ENCODE measurements around the gene VAT1L.

The VAT1L gene

GRCh38 chr16:77788181-77789084 lies at the start of gene VAT1L:
TSS of gene VAT1L (plus strand) at chr16:77788564. CDS start at chr16:77788683, 119 bp downstream.
- DNase-seq = no peak

- DNase-seq = no peak
Measured at GRCh38 chr16:77738706-77739558, 49.4 kb upstream of the VAT1L start.

DNA sequence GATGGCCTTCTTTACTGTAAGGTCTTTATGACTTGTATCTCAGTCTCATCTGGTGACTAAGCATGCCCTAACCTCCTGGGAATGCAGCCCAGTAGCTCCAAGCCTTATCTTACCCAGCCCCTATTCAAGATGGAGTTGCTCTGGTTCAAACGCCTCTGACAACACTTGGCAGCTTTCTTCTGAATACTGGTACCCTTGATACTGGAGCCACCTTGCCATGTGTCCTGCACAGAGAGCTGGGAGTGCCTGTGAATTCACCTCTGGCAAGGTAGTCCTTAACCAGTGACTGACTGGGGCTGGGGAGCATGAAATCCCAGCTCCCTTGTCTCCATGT lies 48.8 kb upstream of the VAT1L start:
- DNase-seq = no peak

DNA sequence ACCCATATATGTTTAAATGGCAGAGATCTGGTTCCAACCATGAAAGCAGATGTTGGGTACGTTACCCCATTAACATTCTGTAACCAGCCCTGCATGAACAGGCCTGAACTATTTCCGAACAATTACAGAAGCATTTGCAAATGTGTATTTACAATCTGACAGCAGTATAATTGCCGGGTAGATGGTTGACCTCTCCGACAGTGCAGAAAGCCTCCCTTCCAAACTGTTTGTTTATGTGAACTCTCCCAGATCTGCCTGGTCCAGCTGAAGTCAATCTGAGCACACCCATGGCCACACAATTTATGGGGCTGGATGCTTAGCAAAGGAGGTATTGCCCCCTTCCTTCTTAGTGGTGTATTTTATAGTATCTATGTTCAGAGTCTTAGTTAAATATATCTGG lies 44.2 kb upstream of the VAT1L start:
- DNase-seq = no peak

- DNase-seq = no peak
Measured at GRCh38 chr16:77745972-77746371, 42.4 kb upstream of the VAT1L start.

DNA sequence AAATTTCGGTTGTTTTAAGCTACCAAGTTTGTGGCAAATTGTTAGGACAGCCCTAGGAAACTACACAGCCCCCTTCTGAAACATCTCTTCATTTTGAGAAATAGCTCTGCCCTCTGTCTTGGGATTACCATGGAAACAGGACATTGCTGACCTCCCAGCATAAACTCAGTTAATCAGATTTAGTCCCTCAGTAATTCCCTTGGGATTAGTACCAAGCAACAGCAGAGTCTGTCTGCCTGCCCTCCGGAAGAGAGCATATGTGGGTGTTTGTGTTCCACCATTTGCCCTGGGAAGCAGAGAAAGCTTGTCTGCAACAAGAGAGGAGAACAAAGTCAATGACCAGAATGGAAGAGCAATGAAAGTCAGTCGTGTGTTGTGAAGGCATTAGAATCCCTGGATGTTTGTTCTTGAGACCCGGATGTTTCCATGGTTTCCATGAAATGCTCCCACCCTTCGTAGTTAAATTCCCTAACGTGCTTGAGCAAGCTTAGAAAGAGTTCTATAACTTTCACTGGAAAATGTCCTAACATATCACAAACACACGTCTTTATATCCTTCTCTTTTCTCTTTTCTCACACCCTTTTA lies 39.9 kb upstream of the VAT1L start:
- DNase-seq = no peak

DNA sequence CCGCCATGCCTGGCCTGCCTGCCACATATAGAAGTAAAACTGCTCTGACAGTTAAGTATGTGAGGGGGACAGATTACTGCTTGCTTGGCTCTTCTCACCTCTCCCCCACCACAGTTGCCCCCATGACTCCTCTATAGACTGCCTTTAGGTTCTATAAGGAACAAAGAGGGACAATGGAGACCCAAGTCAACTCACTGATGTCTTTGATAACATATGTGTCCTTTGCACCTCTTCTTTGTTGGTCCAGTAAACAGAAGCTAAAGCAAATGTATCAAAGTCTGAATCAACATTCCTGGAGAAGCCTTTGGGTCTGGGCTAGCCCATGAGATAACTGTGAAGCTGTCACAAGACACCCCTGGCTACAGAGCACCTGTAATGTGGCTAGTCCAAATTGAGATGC lies 38.9 kb upstream of the VAT1L start:
- DNase-seq = no peak

DNA sequence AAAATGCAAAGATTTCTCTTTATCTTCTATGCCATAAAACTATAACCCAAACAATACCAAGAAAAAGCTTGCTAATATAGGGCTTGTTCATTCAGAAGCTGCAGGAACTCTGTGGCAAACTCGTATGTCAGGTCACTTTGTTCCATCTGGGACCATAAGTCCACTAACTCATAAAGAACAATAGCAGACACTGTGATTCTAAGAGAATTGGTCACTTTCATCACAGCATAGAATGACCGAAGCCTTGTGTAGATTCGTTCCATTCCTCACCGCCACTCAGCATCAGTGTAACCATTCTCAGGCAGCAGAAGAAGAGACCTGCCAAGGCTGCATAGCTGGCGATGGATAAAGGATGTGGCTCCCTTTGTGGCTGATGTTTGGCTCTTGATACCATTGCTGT lies 30.3 kb upstream of the VAT1L start:
- DNase-seq = no peak

GRCh38 chr16:77758508-77758907 lies 29.9 kb upstream of the VAT1L start:
- DNase-seq = no peak

- no peak for DNase-seq
Measured at GRCh38 chr16:77759201-77759600, 29.2 kb upstream of the VAT1L start.

DNA sequence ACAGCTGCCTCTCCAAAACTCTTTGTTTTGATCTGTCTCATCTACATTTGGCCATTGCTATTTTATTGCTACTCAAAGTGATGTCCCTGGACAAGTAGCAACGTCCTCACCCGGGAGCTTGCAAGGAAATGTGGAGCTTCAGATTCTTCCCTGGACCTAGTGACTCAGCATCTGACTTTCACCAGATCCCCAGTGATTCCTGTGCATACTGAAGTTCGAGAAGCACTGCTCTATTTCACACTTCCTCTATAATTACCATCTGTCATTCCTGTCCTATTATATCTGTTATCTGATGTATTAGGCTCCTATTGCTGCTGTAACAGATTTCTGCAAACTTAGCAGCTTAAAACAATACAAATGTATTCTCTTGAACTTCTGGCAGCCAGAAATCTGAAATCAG lies 28.5 kb upstream of the VAT1L start:
- no peak for DNase-seq

DNA sequence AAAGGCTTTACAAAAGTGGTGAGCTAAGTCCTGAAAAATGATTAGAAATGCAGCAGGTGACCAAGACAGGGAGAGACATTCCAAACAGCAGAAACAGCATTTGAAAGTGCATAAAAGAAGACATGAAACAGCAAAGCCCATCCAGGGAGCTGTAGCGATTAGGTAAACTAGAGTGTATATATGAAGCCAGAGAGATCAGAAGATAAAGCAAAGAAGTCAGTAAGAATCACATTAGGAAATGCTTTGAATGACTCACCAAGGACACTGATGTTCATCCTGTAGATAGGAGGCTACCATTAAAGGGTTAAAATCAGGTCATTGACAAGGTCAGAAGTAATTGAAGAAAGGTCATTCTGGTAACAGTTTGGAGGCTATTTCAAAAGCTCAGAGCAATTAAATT lies 27.6 kb upstream of the VAT1L start:
- DNase-seq = no peak

- DNase-seq = no peak
Measured at GRCh38 chr16:77761204-77761603, 27.2 kb upstream of the VAT1L start.

DNA sequence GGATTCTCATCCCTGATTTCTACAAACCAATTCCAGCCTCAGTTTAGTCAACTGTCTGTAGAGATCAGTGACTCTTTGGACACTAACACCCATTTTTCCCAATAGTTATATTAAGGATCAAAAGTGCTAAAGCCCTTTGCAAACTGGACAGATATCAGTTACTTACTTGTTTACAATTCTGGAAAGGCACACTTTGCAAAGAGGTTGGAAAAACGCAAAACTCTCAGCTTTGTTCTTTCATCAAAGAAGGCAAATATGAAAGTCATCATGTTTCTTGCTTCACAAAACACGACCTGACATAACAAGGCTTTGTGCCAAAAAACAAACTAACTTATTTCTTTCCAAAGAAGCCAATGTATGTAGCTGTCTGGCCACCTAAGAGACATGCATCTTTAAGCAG lies 26.1 kb upstream of the VAT1L start:
- DNase-seq = no peak

DNA sequence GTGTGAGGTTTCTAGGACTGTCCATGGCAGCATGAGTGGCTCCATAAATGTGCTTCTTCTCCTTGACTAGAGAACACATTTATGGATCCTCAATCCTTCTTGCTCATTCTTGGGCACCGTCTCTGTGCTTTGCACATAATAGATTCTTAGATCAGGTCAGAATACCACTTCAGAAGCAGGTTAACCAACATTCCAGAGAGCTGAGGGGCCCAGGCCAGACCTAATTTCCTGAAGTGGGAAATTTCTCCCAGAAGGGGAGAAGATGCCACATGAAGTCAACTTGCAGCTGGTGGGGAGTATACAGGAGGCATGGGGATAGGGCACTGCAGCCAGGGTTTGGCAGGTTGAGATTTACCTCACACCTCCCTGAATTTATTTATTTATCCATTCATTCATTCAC lies 24.4 kb upstream of the VAT1L start:
- DNase-seq = no peak

GRCh38 chr16:77767211-77767610 lies 21.2 kb upstream of the VAT1L start:
- DNase-seq = no peak

GRCh38 chr16:77767826-77768225 lies 20.5 kb upstream of the VAT1L start:
- DNase-seq = no peak

DNA sequence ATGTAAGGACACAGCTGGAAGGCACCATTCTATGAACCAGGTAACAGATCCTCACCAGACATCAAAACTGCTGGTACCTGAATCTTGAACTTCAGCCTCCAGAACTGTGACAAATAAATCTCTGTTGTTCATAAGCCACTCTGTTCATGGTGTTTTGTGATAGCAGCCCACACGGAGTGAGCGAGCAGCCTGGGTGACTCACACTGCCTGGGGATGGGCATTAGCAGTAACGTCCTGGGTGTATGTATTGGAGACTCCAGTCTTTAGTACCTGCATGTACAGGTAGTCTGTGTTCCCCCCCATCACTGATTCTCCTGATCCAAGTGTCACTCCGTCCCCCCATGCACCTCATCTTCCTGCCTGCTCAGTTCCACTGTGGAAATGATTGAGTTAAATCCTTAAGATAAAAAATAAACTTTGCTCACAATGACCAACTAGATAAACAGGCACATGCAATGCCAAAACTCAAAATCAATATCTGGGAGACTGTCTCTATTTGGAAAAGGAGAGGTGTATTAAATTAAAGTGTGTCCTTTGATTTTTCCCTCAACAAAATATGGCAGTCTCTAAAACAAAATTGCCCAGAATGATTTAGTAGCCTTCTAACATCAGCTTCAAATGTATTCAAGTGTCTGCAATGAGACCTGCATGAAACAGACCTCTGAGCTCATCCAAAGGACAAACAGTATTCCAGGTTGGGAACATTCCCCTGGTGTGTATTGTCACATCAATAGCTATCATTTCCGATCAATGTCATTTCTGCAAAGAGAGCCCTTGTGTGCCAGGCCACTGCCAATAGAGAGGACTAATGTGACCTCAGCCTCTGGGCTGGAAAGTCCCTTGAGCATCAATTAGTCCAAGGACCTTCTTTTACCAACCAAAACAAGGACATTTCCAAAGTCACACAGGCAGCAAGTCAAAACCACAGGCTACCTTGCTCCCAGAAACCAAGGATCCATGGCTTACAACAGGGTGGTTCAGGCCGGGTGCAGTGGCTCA lies 12.2 kb upstream of the VAT1L start:
- no peak for DNase-seq

- no peak for DNase-seq
Measured at GRCh38 chr16:77777745-77778144, 10.6 kb upstream of the VAT1L start.

- DNase-seq = no peak
Measured at GRCh38 chr16:77780378-77780837, 8.0 kb upstream of the VAT1L start.

DNA sequence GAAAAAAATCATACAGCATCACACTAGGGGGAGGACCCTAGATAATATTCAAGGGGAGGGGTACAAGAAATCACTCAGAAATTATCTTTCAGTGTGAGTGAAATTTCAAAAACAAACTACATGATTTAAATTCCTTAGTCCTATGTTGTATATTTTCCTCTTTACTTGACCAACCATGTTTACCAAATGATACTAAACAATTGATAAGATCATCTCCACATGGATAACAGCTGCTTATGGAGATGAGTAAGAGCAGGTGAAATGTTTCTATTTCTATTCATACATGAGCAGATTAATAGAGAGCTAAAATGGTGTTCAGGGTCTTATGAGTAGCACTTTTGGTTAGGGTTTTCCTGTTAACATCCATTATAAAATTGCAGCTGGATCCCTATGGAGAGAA lies 7.3 kb upstream of the VAT1L start:
- DNase-seq = no peak

GRCh38 chr16:77782694-77783093 lies 5.7 kb upstream of the VAT1L start:
- DNase-seq = no peak
